ENCODE measurements around the gene CFAP46.

DNA sequence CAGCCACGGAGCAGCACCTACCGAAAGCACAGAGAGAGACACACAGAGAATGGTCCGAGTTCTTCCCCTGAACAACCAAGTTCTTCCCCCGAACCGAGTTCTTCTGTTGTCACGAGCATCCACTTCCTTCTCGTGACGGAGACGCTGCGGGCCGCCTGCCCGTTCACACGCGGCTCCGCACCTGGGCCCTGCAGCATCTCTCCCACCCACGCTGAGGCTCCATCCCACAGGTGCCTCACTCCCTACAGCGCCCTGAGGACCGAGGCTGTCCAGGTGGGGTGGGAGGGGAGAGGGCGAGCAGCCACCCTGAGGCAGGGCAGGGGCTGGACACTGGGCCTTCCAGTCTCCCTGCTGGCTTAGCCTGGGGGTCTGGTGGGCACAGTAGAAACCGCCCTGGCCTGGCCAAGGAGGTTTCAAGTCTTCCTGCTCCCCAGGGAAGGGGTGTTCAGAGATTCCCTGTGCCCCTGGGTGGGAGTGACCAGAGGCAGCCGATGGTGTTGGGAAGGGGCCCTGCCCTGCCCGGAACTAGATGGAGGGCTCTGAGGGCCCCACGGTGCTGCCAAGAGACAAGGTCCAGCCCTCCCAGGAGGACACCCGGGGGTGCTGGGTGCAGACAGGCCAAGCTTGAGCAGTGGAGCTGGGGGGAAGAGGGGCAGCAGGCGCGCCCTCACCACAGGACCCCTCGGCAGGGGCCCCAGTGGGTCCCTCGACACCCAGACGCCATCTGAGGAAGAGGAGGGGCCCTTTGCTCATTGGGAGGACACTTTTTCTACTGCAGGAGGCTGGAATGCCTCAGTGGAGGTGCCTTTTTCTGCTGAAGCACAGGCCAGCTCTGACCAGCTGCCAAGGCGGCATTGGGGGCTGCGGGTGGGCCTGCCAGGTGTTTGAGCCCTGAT is 151.2 kb downstream of the CFAP46 start:
- TF ChIP-seq, protein P1, sequence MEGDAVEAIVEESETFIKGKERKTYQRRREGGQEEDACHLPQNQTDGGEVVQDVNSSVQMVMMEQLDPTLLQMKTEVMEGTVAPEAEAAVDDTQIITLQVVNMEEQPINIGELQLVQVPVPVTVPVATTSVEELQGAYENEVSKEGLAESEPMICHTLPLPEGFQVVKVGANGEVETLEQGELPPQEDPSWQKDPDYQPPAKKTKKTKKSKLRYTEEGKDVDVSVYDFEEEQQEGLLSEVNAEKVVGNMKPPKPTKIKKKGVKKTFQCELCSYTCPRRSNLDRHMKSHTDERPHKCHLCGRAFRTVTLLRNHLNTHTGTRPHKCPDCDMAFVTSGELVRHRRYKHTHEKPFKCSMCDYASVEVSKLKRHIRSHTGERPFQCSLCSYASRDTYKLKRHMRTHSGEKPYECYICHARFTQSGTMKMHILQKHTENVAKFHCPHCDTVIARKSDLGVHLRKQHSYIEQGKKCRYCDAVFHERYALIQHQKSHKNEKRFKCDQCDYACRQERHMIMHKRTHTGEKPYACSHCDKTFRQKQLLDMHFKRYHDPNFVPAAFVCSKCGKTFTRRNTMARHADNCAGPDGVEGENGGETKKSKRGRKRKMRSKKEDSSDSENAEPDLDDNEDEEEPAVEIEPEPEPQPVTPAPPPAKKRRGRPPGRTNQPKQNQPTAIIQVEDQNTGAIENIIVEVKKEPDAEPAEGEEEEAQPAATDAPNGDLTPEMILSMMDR (IDR thresholded peaks at IDR 0.05) = no peak
- no peak for TF ChIP-seq POLR2A (IDR thresholded peaks at IDR 0.05)

Data from Peyer's patch (tissue), 4 donors.